WERI-Rb-1 (cell line): Measurements from ENCODE around the gene SOX14.
A peak's percentile ranks its signal among the peaks of the same experiment; 100 is the strongest.

Experiments
- DNase-seq: peaks from one replicate; pipeline ENCODE4 v3.0.0-alpha.2; 2020
- H3K27ac ChIP-seq: fragments of 250-450 bp; sonication (Bioruptor Pico); 2 replicates; pipeline ENCODE4 v1.5.1; 2020; ENCODE audit warnings: mild to moderate bottlenecking, moderate library complexity
- H3K27me3 ChIP-seq: fragments of 250-450 bp; sonication (Bioruptor Pico); 2 replicates; pipeline ENCODE4 v1.5.1; 2021; ENCODE audit warnings: mild to moderate bottlenecking, low read depth, moderate library complexity; ENCODE audit not compliant: insufficient read depth, severe bottlenecking
- H3K36me3 ChIP-seq: fragments of 250-450 bp; sonication (Bioruptor Pico); 2 replicates; pipeline ENCODE4 v1.5.1; 2020; ENCODE audit warnings: mild to moderate bottlenecking, moderate library complexity
- H3K4me3 ChIP-seq: 2 replicates; pipeline ENCODE4 v1.5.1; 2011; ENCODE audit warnings: low read depth, mild to moderate bottlenecking, control low read depth, low read length
- H3K9me3 ChIP-seq: fragments of 250-450 bp; sonication (Bioruptor Pico); 2 replicates; pipeline ENCODE4 v1.5.1; 2021; ENCODE audit warnings: mild to moderate bottlenecking, moderate library complexity; ENCODE audit not compliant: severe bottlenecking
- CTCF ChIP-seq: IDR thresholded peaks from 2 replicates; pipeline ENCODE4 v1.5.1; 2011; ENCODE audit warnings: low read depth, mild to moderate bottlenecking, control low read depth, inconsistent platforms, low read length

The SOX14 gene

GRCh38 chr3:137766876-137767537, 2.9 kb downstream of the SOX14 start:
- H3K9me3 ChIP-seq = peaks cover 6% of the 10 kb centered on the region
- peak overlapping the region; percentile 37 for H3K4me3 ChIP-seq
- peaks cover 66% of the 10 kb centered on the region for H3K27me3 ChIP-seq
- DNase-seq = peak; percentile 24
- TF ChIP-seq CTCF = no peak
- no peak overlapping the region for H3K27ac ChIP-seq
- H3K36me3 ChIP-seq = no peaks in the 10 kb centered on the region

GRCh38 chr3:137767538-137768360, 3.6 kb downstream of the SOX14 start:
- DNase-seq = peak; percentile 27
- Histone ChIP-seq H3K27ac (no peak overlapping the region), H3K27me3 (peaks cover 59% of the 10 kb centered on the region), H3K9me3 (peaks cover 6% of the 10 kb centered on the region), H3K4me3 (peak overlapping the region; percentile 37), H3K36me3 (no peaks in the 10 kb centered on the region)
- no peak for TF ChIP-seq CTCF

- no peak for DNase-seq
- no peak overlapping the region for H3K4me3 ChIP-seq
- no peaks in the 10 kb centered on the region for H3K36me3 ChIP-seq
- no peak for TF ChIP-seq CTCF
- peaks cover 50% of the 10 kb centered on the region for H3K27me3 ChIP-seq
- H3K9me3 ChIP-seq = peaks cover 6% of the 10 kb centered on the region
- H3K27ac ChIP-seq = no peak overlapping the region
These were observed 4.5 kb downstream of the SOX14 start for GRCh38 chr3:137768361-137769321.

- H3K9me3 ChIP-seq = peaks cover 6% of the 10 kb centered on the region
- no peak overlapping the region for H3K27ac ChIP-seq
- H3K27me3 ChIP-seq = peaks cover 41% of the 10 kb centered on the region
- no peak for DNase-seq
- H3K4me3 ChIP-seq = no peak overlapping the region
- no peaks in the 10 kb centered on the region for H3K36me3 ChIP-seq
- TF ChIP-seq CTCF = no peak
These were observed 5.4 kb downstream of the SOX14 start for GRCh38 chr3:137769322-137770065.

- no peak for TF ChIP-seq CTCF
- Histone ChIP-seq H3K27ac (no peak overlapping the region), H3K27me3 (peaks cover 34% of the 10 kb centered on the region), H3K36me3 (no peaks in the 10 kb centered on the region), H3K4me3 (peak overlapping the region; percentile 40), H3K9me3 (peaks cover 6% of the 10 kb centered on the region)
- no peak for DNase-seq
These were observed 6.1 kb downstream of the SOX14 start for GRCh38 chr3:137770066-137770834.
